ENCODE measurements around the gene CHST14.

The CHST14 gene

GRCh38 chr15:40479024-40479423 is 8.2 kb downstream of the CHST14 start:
- no peak overlapping the region for H3K4me3 ChIP-seq
- DNase-seq (ENCODE audit: low spot score): no peak
- H3K27ac ChIP-seq: no peak overlapping the region
- no peak for TF ChIP-seq CTCF (IDR thresholded peaks at IDR 0.05)

DNA sequence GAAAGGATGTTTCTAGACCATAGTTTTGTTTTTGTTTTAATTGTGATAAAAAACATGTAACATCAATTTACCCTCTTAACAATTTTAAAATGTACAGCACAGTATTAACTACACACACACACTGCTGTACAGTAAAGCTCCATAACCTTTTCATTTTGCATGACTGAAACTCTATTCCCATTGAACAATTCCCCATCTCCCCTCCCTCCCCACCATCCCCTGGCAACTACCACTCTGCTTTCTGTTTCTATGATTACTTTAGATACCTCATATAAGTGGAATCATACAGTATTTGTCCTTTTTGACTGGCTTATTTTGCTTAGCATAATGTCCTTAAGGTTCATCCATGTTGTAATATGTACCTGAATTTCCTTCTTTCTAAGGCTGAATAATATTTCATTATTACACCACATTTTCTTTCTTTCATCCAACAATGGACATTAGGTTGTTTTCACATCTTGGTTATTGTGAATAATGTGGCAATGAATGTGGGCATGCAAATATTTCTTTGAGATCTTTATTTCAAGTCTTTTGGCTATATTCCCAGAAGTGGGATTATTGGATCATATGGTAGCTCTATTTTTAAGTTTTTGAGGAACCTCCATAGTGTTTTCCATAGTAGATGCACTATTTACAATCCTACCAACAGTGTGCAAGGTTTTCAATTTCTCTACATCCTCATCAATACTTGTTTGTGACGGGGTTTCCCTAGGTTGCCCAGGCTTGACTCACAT is 10.7 kb downstream of the CHST14 start:
- TF ChIP-seq CTCF (IDR thresholded peaks at IDR 0.05): no peak
- DNase-seq (ENCODE audit: low spot score): no peak
- no peak overlapping the region for H3K4me3 ChIP-seq
- no peak overlapping the region for H3K27ac ChIP-seq

- H3K4me3 ChIP-seq: no peak overlapping the region
- no peak for TF ChIP-seq CTCF (IDR thresholded peaks at IDR 0.05)
- H3K27ac ChIP-seq: no peak overlapping the region
Observed at GRCh38 chr15:40483919-40484318, 13.1 kb downstream of the CHST14 start.

GRCh38 chr15:40486066-40486770 is 15.4 kb downstream of the CHST14 start:
- no peak for TF ChIP-seq CTCF (IDR thresholded peaks at IDR 0.05)
- DNase-seq (ENCODE audit: low spot score): no peak
- no peak overlapping the region for H3K4me3 ChIP-seq
- H3K27ac ChIP-seq: no peak overlapping the region

More at GRCh38 chr15:40483919-40484318, 13.1 kb downstream of the CHST14 start:
- DNase-seq (ENCODE audit: low spot score): no peak

GRCh38 chr15:40487816-40488682 is 17.3 kb downstream of the CHST14 start:
- DNase-seq (ENCODE audit: low spot score): no peak
- TF ChIP-seq CTCF (IDR thresholded peaks at IDR 0.05): no peak
- Histone ChIP-seq H3K4me3 (no peak overlapping the region), H3K27ac (no peak overlapping the region)

DNA sequence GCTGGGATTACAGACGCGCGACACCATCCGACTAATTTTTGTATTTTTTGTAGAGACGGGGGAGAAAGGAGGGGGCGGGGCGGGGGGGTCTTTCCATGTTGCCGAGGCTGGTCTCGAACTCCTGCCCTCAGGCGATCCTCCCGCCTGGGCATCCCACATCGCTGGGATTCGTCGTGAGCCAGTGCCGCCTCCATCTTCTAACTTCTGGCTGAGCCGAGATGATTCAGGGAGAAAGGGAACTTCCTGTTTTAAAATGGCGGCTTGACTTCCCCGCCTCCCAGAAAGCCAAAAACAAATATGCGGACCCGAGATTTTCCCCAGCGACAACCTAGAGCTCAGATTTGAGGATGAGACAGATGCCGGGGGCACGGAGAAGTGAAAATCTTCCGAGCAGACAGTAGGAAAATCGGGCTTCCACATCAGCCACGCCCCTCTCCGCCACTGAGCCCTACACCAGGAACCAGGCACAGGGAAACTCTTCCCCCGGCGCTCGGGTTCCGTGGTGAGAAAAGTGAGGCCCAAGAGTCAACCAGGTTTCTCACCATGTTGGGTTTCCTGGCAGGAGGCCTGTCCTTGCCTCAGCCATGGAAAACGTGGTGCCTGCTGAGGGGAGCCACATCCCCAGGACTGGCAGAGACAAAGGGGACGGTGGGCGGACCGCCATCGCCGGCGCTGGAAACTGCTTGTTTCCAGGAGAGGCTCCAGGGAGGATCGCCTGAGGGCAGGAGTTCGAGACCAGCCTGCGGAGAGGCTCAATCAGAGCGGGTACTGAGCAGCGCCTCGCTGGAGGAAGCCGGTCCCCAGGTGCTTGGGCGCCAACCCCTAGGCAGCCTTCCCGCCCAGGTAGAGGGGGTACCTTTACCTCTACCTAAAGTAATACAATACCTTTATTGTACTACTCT is 18.7 kb downstream of the CHST14 start:
- DNase-seq (ENCODE audit: low spot score): no peak
- no peak overlapping the region for H3K27ac ChIP-seq
- no peak for TF ChIP-seq CTCF (IDR thresholded peaks at IDR 0.05)
- no peak overlapping the region for H3K4me3 ChIP-seq
